NT2/D1 (cell line): ENCODE data around the gene FFAR1.
"Not testable (repeated sequence)": the region's sequence is repeated elsewhere in the genome, so short reads cannot be mapped to it uniquely, and the experiment has no call there.

Experiments used
- SUZ12 ChIP-seq: IDR thresholded peaks from 2 replicates; pipeline ENCODE4 v1.6.1; 2011; ENCODE audit not compliant: insufficient read length, insufficient read depth; ENCODE audit errors: extremely low read depth
- YY1 ChIP-seq: IDR thresholded peaks from 2 replicates; pipeline ENCODE4 v1.6.1; 2011; ENCODE audit not compliant: insufficient read length, insufficient read depth
- ZNF274 ChIP-seq: IDR thresholded peaks from 2 replicates; pipeline ENCODE4 v1.6.1; 2011; ENCODE audit warnings: mild to moderate bottlenecking, low read depth, low read length

- not testable (repeated sequence) for TF ChIP-seq ZNF274, YY1, SUZ12
Observed at GRCh38 chr19:35358834-35359233, 11.1 kb downstream of the FFAR1 start.
